Tibial artery (tissue), 4 donors: ENCODE data around the gene NCAPH2.

Experiments used
- DNase-seq, 2 donors: peaks; one replicate each; pipeline ENCODE4 v3.0.0-alpha.2; 2019
- H3K27ac ChIP-seq, 2 donors: fragments of 200-600 bp; sonication (generic) in 1 of 2; 1 replicate in 1 of 2; 2 replicates in 1 of 2; pipeline ENCODE4 v1.5.1; 2018 to 2019; ENCODE audit warnings: mild to moderate bottlenecking in 1 of 2
- H3K27me3 ChIP-seq, 2 donors: fragments of 200-600 bp; sonication (generic) in 1 of 2; one replicate each; pipeline versions ENCODE4 v1.5.1 to v1.6.0; 2016 to 2019
- H3K36me3 ChIP-seq, 3 donors: fragments of 200-600 bp; sonication (generic) in 2 of 3; one replicate each; pipeline ENCODE4 v1.5.1; 2016 to 2019; ENCODE audit warnings: mild to moderate bottlenecking in 2 of 3
- H3K4me1 ChIP-seq, 4 donors: fragments of 200-600 bp; sonication (generic) in 2 of 4; 1 replicate in 3 of 4; 2 replicates in 1 of 4; pipeline ENCODE4 v1.5.1; 2016 to 2019
- H3K4me3 ChIP-seq, 2 donors: fragments of 200-600 bp; sonication (generic) in 1 of 2; 1 replicate in 1 of 2; 2 replicates in 1 of 2; pipeline ENCODE4 v1.5.1; 2018 to 2019; ENCODE audit warnings: mild to moderate bottlenecking in 2 of 2
- H3K9me3 ChIP-seq, 3 donors: fragments of 200-600 bp; sonication (generic) in 1 of 3; one replicate each; pipeline ENCODE4 v1.5.1; 2016 to 2019
- intact Hi-C: fragments of 100-400 bp; cut with DNase I; formaldehyde crosslinking; loops from one replicate; pipeline ENCODE4 v1.15.0; 2023; ENCODE audit warnings: low total_unique reads
- TF ChIP-seq, protein P1 (sequence below), 2 experiments: fragments of 200-600 bp in 1 of 2; fragments of 450-650 bp in 1 of 2; IDR thresholded peaks; one replicate each; pipeline ENCODE4 v1.5.1; 2017 to 2019; ENCODE audit warnings: antibody characterized with exemption in 2 of 2, mild to moderate bottlenecking in 1 of 2, moderate library complexity in 1 of 2

NCAPH2 gene

GRCh38 chr22:50520826-50521453, 12.9 kb downstream of the NCAPH2 start:
- no peaks in the 10 kb centered on the region for H3K27me3 ChIP-seq
- H3K9me3 ChIP-seq = no peaks in the 10 kb centered on the region
- peaks cover 0 to 15% (median 13%) of the 10 kb centered on the region in 4 donors for H3K4me1 ChIP-seq
- peaks cover 46 to 82% (median 63%) of the 10 kb centered on the region in 3 donors for H3K36me3 ChIP-seq
- TF ChIP-seq, protein P1, sequence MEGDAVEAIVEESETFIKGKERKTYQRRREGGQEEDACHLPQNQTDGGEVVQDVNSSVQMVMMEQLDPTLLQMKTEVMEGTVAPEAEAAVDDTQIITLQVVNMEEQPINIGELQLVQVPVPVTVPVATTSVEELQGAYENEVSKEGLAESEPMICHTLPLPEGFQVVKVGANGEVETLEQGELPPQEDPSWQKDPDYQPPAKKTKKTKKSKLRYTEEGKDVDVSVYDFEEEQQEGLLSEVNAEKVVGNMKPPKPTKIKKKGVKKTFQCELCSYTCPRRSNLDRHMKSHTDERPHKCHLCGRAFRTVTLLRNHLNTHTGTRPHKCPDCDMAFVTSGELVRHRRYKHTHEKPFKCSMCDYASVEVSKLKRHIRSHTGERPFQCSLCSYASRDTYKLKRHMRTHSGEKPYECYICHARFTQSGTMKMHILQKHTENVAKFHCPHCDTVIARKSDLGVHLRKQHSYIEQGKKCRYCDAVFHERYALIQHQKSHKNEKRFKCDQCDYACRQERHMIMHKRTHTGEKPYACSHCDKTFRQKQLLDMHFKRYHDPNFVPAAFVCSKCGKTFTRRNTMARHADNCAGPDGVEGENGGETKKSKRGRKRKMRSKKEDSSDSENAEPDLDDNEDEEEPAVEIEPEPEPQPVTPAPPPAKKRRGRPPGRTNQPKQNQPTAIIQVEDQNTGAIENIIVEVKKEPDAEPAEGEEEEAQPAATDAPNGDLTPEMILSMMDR (IDR thresholded peaks at IDR 0.05) = no peak
- no peak overlapping the region for H3K4me3 ChIP-seq
- no peak for DNase-seq
- intact Hi-C loops = no loop called here
- H3K27ac ChIP-seq = no peak overlapping the region

GRCh38 chr22:50521710-50522109, 13.7 kb downstream of the NCAPH2 start:
- TF ChIP-seq, protein P1 (IDR thresholded peaks at IDR 0.05) = no peak
- no peak overlapping the region for H3K4me3 ChIP-seq
- intact Hi-C loops = no loop called here
- H3K9me3 ChIP-seq = no peaks in the 10 kb centered on the region
- H3K27me3 ChIP-seq = no peaks in the 10 kb centered on the region
- H3K36me3 ChIP-seq = peaks cover 46 to 75% (median 59%) of the 10 kb centered on the region in 3 donors
- no peak for DNase-seq
- H3K27ac ChIP-seq = no peak overlapping the region
- peaks cover 0 to 20% (median 16%) of the 10 kb centered on the region in 4 donors for H3K4me1 ChIP-seq

GRCh38 chr22:50522208-50522805, 14.3 kb downstream of the NCAPH2 start:
- peaks cover 0 to 26% (median 19%) of the 10 kb centered on the region in 4 donors for H3K4me1 ChIP-seq
- no peak overlapping the region for H3K27ac ChIP-seq
- no peaks in the 10 kb centered on the region for H3K27me3 ChIP-seq
- no peaks in the 10 kb centered on the region for H3K9me3 ChIP-seq
- H3K4me3 ChIP-seq = no peak overlapping the region
- no peak for DNase-seq
- intact Hi-C loops = no loop called here
- H3K36me3 ChIP-seq = peaks cover 42 to 69% (median 53%) of the 10 kb centered on the region in 3 donors
- TF ChIP-seq, protein P1 (IDR thresholded peaks at IDR 0.05) = no peak

DNA sequence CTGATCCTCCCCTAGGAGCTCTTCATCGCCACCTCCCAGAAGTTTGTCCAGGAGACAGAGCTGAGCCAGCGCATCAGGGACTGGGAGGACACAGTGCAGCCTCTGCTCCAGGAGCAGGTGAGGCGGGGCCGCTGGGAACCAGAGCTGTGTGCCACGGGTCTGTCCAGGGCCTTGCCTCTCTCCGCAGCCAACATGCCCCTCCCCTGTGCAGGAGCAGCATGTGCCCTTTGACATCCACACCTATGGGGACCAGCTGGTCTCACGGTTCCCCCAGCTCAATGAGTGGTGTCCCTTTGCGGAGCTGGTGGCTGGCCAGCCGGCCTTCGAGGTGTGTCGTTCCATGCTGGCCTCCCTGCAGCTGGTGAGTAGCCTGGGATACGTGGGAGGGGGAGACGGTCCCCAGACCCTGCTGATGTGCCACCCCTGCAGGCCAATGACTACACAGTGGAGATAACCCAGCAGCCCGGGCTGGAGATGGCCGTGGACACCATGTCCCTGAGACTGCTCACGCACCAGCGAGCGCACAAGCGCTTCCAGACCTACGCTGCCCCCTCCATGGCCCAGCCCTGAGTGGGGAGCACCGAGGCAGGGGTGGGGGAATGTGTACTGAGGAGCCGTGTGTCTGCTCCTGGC, 14.9 kb downstream of the NCAPH2 start:
- no peaks in the 10 kb centered on the region for H3K27me3 ChIP-seq
- H3K36me3 ChIP-seq = peaks cover 36 to 63% (median 47%) of the 10 kb centered on the region in 3 donors
- no peak for DNase-seq
- intact Hi-C loops = no loop called here
- TF ChIP-seq, protein P1 (IDR thresholded peaks at IDR 0.05) = no peak
- peaks cover 0 to 27% (median 19%) of the 10 kb centered on the region in 4 donors for H3K4me1 ChIP-seq
- no peak overlapping the region for H3K4me3 ChIP-seq
- H3K9me3 ChIP-seq = no peaks in the 10 kb centered on the region
- H3K27ac ChIP-seq = no peak overlapping the region

GRCh38 chr22:50523458-50523805, 15.4 kb downstream of the NCAPH2 start:
- TF ChIP-seq, protein P1 (IDR thresholded peaks at IDR 0.05) = no peak
- no peak overlapping the region for H3K27ac ChIP-seq
- H3K27me3 ChIP-seq = no peaks in the 10 kb centered on the region
- H3K4me1 ChIP-seq = peaks cover 0 to 27% (median 19%) of the 10 kb centered on the region in 4 donors
- H3K4me3 ChIP-seq = no peak overlapping the region
- H3K9me3 ChIP-seq = no peaks in the 10 kb centered on the region
- no peak for DNase-seq
- peaks cover 32 to 58% (median 42%) of the 10 kb centered on the region in 3 donors for H3K36me3 ChIP-seq
- intact Hi-C loops = no loop called here
